PC-3 (cell line): ENCODE measurements around the gene PRICKLE2. TPM values are rescaled to one million over a fixed set of nuclear protein-coding genes. Genes with fewer than 3 reads are reported as not detected.

ENCODE experiments used
- ATAC-seq: fragments of 200-7000 bp; cut with Tn5 transposase; 2 replicates; pipeline ENCODE4 v1.9.1; 2020; ENCODE audit warnings: mild to moderate bottlenecking, moderate library complexity
- BruUV-seq: library from RNA; stranded (reverse); fragments of 400-500 nt; replicated peaks from 2 replicates; lab custom pipeline; 2021; lab: Mats Ljungman, UMichigan
- CTCF ChIA-PET: fragments of 300-600 bp; sonication (Branson Sonifier 250); formaldehyde crosslinking; loops from one replicate; lab custom pipeline; 2022; ENCODE audit warnings: antibody characterized with exemption; lab: Charles Lee
- POLR2A ChIA-PET: fragments of 300-600 bp; sonication (Branson Sonifier 250); formaldehyde crosslinking; loops from one replicate; lab custom pipeline; 2022; ENCODE audit warnings: antibody characterized with exemption; ENCODE audit not compliant: unreplicated experiment; lab: Charles Lee
- DNase-seq: peaks from one replicate; pipeline ENCODE4 v3.0.0-alpha.2; 2015
- H2AFZ ChIP-seq: fragments of 300-600 bp; sonication (generic); 2 replicates; pipeline ENCODE4 v1.6.0; 2016; ENCODE audit warnings: antibody characterized with exemption, low read length
- H3F3A ChIP-seq: fragments of 300-600 bp; sonication (generic); one replicate; pipeline ENCODE4 v1.6.0; 2017; ENCODE audit warnings: antibody characterized with exemption, low read length, control low read depth, mild to moderate bottlenecking; ENCODE audit not compliant: unreplicated experiment
- H3K27ac ChIP-seq: fragments of 300-600 bp; sonication (generic); 2 replicates; pipeline ENCODE4 v1.5.1; 2016; ENCODE audit warnings: mild to moderate bottlenecking, low read length
- H3K27me3 ChIP-seq: fragments of 300-600 bp; sonication (generic); 2 replicates; pipeline ENCODE4 v1.6.1; 2016; ENCODE audit warnings: low read length, mixed read lengths
- H3K36me3 ChIP-seq: fragments of 300-600 bp; sonication (generic); 2 replicates; pipeline ENCODE4 v1.6.1; 2016; ENCODE audit warnings: low read depth, mixed run types, low read length, mixed read lengths
- H3K4me1 ChIP-seq: fragments of 300-600 bp; sonication (generic); 2 replicates; pipeline ENCODE4 v1.5.1; 2016; ENCODE audit warnings: low read length; ENCODE audit not compliant: insufficient read depth
- H3K4me2 ChIP-seq: fragments of 300-600 bp; sonication (generic); 2 replicates; pipeline ENCODE4 v1.6.0; 2016; ENCODE audit warnings: low read length
- H3K4me3 ChIP-seq: fragments of 300-600 bp; sonication (generic); 2 replicates; pipeline ENCODE4 v1.5.1; 2016; ENCODE audit warnings: mild to moderate bottlenecking, low read length, mixed read lengths
- H3K79me2 ChIP-seq: fragments of 300-600 bp; sonication (generic); 2 replicates; pipeline ENCODE4 v1.6.1; 2017; ENCODE audit warnings: low read length, mixed read lengths
- H3K9ac ChIP-seq: fragments of 300-600 bp; sonication (generic); 2 replicates; pipeline ENCODE4 v1.6.0; 2016; ENCODE audit warnings: mild to moderate bottlenecking, low read length
- H3K9me2 ChIP-seq: fragments of 300-600 bp; sonication (generic); replicated peaks from 2 replicates; pipeline ENCODE4 v1.6.1; 2016; ENCODE audit warnings: mixed run types, low read length, mixed read lengths
- H3K9me3 ChIP-seq: fragments of 300-600 bp; sonication (generic); 2 replicates; pipeline ENCODE4 v1.6.1; 2016; ENCODE audit warnings: low read length, mixed read lengths
- H4K20me1 ChIP-seq: fragments of 300-600 bp; sonication (generic); 2 replicates; pipeline ENCODE4 v1.6.1; 2016; ENCODE audit warnings: low read length, mixed read lengths
- CTCF ChIP-seq: fragments of 300-600 bp; sonication (generic); conservative IDR thresholded peaks from 2 replicates; pipeline ENCODE4 v1.5.1; 2017; ENCODE audit warnings: antibody characterized with exemption, low read depth, mild to moderate bottlenecking, low read length
- EZH2 ChIP-seq: fragments of 300-600 bp; sonication (generic); IDR thresholded peaks from one replicate; pipeline ENCODE4 v1.6.1; 2017; ENCODE audit warnings: antibody characterized with exemption, mild to moderate bottlenecking, low read length; ENCODE audit not compliant: unreplicated experiment
- EZH2phosphoT487 ChIP-seq: fragments of 300-600 bp; sonication (generic); IDR thresholded peaks from 2 replicates; pipeline ENCODE4 v1.6.1; 2018; ENCODE audit warnings: mild to moderate bottlenecking, antibody characterized with exemption, low read length, borderline replicate concordance
- intact Hi-C: fragments of 100-400 bp; cut with micrococcal nuclease; formaldehyde crosslinking; loops from 2 replicates; pipeline ENCODE4 v1.9.0; 2023
- total RNA-seq: library from RNA; depleted of rRNA; stranded (reverse); fragments of >200 nt; gene quantifications from 2 replicates; pipeline ENCODE4 v1.2.3, GENCODE V29; 2014

The PRICKLE2 gene
- total RNA-seq, 1 experiment from 2014 or later = 1.8 TPM

DNA sequence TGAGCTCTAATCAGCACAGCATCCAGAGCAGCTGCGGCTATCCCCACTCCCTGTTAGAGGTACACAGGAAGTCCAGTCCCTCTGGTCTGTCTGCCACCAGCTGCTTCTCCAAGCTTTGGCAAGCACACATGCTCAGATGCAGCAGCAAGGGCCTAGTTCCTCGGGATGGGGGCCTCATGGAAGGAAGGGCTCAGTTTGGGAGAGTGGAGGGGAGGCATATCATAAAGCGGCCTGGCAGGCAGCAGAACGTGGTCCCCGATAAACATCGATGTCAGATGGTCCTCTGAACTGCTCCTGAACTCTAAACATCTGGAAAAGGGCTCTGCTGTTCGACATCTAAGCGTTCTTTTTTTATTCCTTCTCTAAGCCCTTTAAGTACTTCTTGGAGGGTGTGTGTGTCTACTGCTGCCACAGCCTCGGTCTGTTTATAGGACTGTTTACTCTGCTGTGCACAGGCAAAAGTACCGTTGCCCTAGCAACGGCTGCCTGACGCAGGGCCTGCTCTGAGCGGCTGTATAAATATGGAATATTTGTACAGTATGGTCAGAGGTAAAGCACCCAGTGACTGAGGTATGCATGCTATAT is 74.6 kb downstream of the PRICKLE2 start:
- H3K79me2 ChIP-seq = no peaks in the 10 kb centered on the region
- H4K20me1 ChIP-seq = no peaks in the 10 kb centered on the region
- H3K9me2 ChIP-seq = no peaks in the 10 kb centered on the region
- no peak for TF ChIP-seq EZH2
- H3K9me3 ChIP-seq = no peaks in the 10 kb centered on the region
- no peaks in the 10 kb centered on the region for H3K36me3 ChIP-seq
- ATAC-seq (peak; percentile 99), DNase-seq (peak; percentile 70)
- no TSS peak for BruUV-seq
- no peaks in the 10 kb centered on the region for H3K27me3 ChIP-seq
- POLR2A ChIA-PET = no interaction called here
- H2AFZ ChIP-seq = no peak overlapping the region
- CTCF ChIA-PET = interaction anchor here (0.6 kb wide), 1 partner anchor 19 kb away, joined by 5 read pairs; no protein-coding TSS in a partner anchor
- intact Hi-C loops = loop anchor here (2.0 kb wide), 1 partner anchor 26 kb away; no protein-coding TSS in a partner anchor
- no peaks in the 10 kb centered on the region for H3F3A ChIP-seq
- peak overlapping the region; percentile 47; the same call in 1 of the 2 replicates for H3K9ac ChIP-seq
- H3K4me3 ChIP-seq = no peak overlapping the region
- H3K4me1 ChIP-seq = peaks cover 14% of the 10 kb centered on the region
- H3K27ac ChIP-seq = peak overlapping the region; percentile 66
- H3K4me2 ChIP-seq = peak overlapping the region; percentile 41; the same call in 1 of the 2 replicates

GRCh38 chr3:64149886-64150285 is 75.4 kb downstream of the PRICKLE2 start:
- H3K4me2 ChIP-seq = no peak overlapping the region
- intact Hi-C loops = loop anchor here (2.0 kb wide), 1 partner anchor 27 kb away; no protein-coding TSS in a partner anchor
- H3K36me3 ChIP-seq = no peaks in the 10 kb centered on the region
- ChIA-PET POLR2A (no interaction called here), CTCF (no interaction called here)
- no peaks in the 10 kb centered on the region for H3K9me3 ChIP-seq
- TF ChIP-seq EZH2phosphoT487 = no peak
- TF ChIP-seq EZH2 = no peak
- no peak for TF ChIP-seq CTCF
- no peak overlapping the region for H3K27ac ChIP-seq
- DNase-seq = no peak
- H3K9ac ChIP-seq = no peak overlapping the region
- H4K20me1 ChIP-seq = no peaks in the 10 kb centered on the region
- H3K9me2 ChIP-seq = no peaks in the 10 kb centered on the region
- no peak overlapping the region for H3K4me3 ChIP-seq
- H3K27me3 ChIP-seq = no peaks in the 10 kb centered on the region
- H3F3A ChIP-seq = no peaks in the 10 kb centered on the region
- no peak overlapping the region for H2AFZ ChIP-seq
- peaks cover 14% of the 10 kb centered on the region for H3K4me1 ChIP-seq
- H3K79me2 ChIP-seq = no peaks in the 10 kb centered on the region
- BruUV-seq = no TSS peak
- no peak for ATAC-seq

DNA sequence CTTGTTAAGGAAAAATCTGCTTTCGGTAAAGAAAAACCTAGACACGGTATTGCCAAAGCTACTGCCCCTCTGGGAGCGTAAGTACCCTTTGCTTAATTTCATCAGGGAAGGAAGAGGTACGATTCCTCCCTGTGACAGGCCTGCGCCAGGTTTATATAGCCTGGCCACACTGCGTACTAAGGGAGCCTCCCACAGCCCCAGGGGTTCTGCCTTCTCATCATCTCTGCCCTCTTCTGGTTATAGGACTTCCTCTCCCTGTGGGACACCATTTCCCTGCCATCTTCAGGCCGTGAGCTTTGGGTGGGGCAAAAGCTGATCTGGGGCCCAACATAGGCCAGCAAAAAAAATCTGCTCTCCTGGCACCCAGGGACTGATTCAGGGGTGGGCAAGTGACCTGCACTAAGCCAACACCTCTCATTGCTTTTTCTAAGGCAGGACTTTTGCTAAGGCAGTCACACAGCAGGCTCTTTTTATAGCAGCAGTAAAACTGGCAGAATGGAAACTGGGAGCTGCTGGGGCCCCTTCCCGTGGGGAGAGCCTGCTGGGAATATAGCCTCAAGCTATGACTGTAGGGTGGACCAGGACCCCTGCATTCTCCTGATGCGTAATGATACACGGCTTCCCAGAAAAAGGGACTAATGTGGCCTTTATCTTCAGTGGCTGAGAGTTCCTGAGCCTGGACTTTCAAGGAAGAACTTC is 76.2 kb downstream of the PRICKLE2 start:
- TF ChIP-seq CTCF = no peak
- no peak for TF ChIP-seq EZH2phosphoT487
- no peak for TF ChIP-seq EZH2
- ChIA-PET POLR2A (no interaction called here), CTCF (no interaction called here)
- Histone ChIP-seq H4K20me1 (no peaks in the 10 kb centered on the region), H3F3A (no peaks in the 10 kb centered on the region), H3K36me3 (no peaks in the 10 kb centered on the region), H3K9me3 (no peaks in the 10 kb centered on the region), H3K27me3 (no peaks in the 10 kb centered on the region), H3K4me3 (no peak overlapping the region), H3K79me2 (no peaks in the 10 kb centered on the region), H3K27ac (no peak overlapping the region), H3K4me2 (no peak overlapping the region), H2AFZ (no peak overlapping the region), H3K9me2 (no peaks in the 10 kb centered on the region), H3K9ac (no peak overlapping the region), H3K4me1 (peaks cover 14% of the 10 kb centered on the region)
- ATAC-seq (no peak), DNase-seq (no peak)
- no TSS peak for BruUV-seq
- intact Hi-C loops = no loop called here
